GM18511 (cell line): ENCODE measurements around the gene FYCO1.

Experiments
- ATAC-seq: cut with Tn5 transposase; IDR thresholded peaks from one replicate; pipeline ENCODE4 v1.9.1; 2021; ENCODE audit warnings: mild to moderate bottlenecking, moderate library complexity; ENCODE audit not compliant: unreplicated experiment

The FYCO1 gene

GRCh38 chr3:45890405-45890804, 105.2 kb downstream of the FYCO1 start:
- no peak for ATAC-seq

GRCh38 chr3:45889337-45889736, 106.3 kb downstream of the FYCO1 start:
- ATAC-seq = no peak

GRCh38 chr3:45887759-45888511, 107.7 kb downstream of the FYCO1 start:
- ATAC-seq = no peak

- ATAC-seq = no peak
Measured at GRCh38 chr3:45887285-45887684, 108.3 kb downstream of the FYCO1 start.

GRCh38 chr3:45885979-45886705, 109.5 kb downstream of the FYCO1 start, which contains the start of gene CCR9:
CCR9 (plus strand) TSS chr3:45886543; CDS start chr3:45894934, 8,391 bp downstream.
- ATAC-seq = no peak

GRCh38 chr3:45884368-45885201, 111.0 kb downstream of the FYCO1 start:
- ATAC-seq = no peak

- ATAC-seq = no peak
Measured at GRCh38 chr3:45881078-45882022, 114.3 kb downstream of the FYCO1 start.

- no peak for ATAC-seq
Measured at GRCh38 chr3:45880725-45881077, 114.9 kb downstream of the FYCO1 start.

- no peak for ATAC-seq
Measured at GRCh38 chr3:45878124-45878523, 117.5 kb downstream of the FYCO1 start.

GRCh38 chr3:45874677-45875346, 120.8 kb downstream of the FYCO1 start:
- no peak for ATAC-seq

- no peak for ATAC-seq
Measured at GRCh38 chr3:45873638-45874037, 122.0 kb downstream of the FYCO1 start.

GRCh38 chr3:45873036-45873435, 122.6 kb downstream of the FYCO1 start:
- no peak for ATAC-seq

- ATAC-seq = no peak
Measured at GRCh38 chr3:45872569-45872968, 123.1 kb downstream of the FYCO1 start.

- ATAC-seq = no peak
Measured at GRCh38 chr3:45871780-45872179, 123.8 kb downstream of the FYCO1 start.

GRCh38 chr3:45870099-45870498, 125.5 kb downstream of the FYCO1 start:
- ATAC-seq = no peak

GRCh38 chr3:45869638-45870037, 126.0 kb downstream of the FYCO1 start:
- ATAC-seq = no peak

GRCh38 chr3:45868650-45869049, 127.0 kb downstream of the FYCO1 start:
- ATAC-seq = no peak

- ATAC-seq = no peak
Measured at GRCh38 chr3:45868213-45868612, 127.4 kb downstream of the FYCO1 start.
